NCI-H1092 treated with DMSO at 0.1 percent for 48 hours (cell line): ENCODE data around the gene NDUFS7.

Experiments used
- DNase-seq: peaks from one replicate; lab custom pipeline; 2025; lab: John Stamatoyannopoulos, UW

The NDUFS7 gene

GRCh38 chr19:1401138-1401888 lies 17.6 kb downstream of the NDUFS7 start, which contains the start of gene GAMT:
Gene GAMT (minus strand): TSS chr19:1401542. CDS start chr19:1401476, 66 bp downstream.
- DNase-seq, result peak; percentile 34

- no peak for DNase-seq
Measured at GRCh38 chr19:1401889-1402217, 18.1 kb downstream of the NDUFS7 start.

- no peak for DNase-seq
Measured at GRCh38 chr19:1402411-1403070, 18.8 kb downstream of the NDUFS7 start.

GRCh38 chr19:1406774-1407527 lies 23.2 kb downstream of the NDUFS7 start:
- DNase-seq, result peak; percentile 93

- DNase-seq, result peak; percentile 59
Measured at GRCh38 chr19:1407528-1408299, 24.0 kb downstream of the NDUFS7 start, which contains the start of gene DAZAP1. Gene DAZAP1 (plus strand): TSS chr19:1407586. CDS start chr19:1407774, 188 bp downstream.

- peak; percentile 23 for DNase-seq
Measured at GRCh38 chr19:1408300-1409203, 24.8 kb downstream of the NDUFS7 start.

- DNase-seq, result no peak
Measured at GRCh38 chr19:1409204-1410005, 25.7 kb downstream of the NDUFS7 start.

GRCh38 chr19:1410136-1410786 lies 26.6 kb downstream of the NDUFS7 start:
- no peak for DNase-seq

GRCh38 chr19:1410789-1411188 lies 27.1 kb downstream of the NDUFS7 start:
- no peak for DNase-seq

- DNase-seq, result no peak
Measured at GRCh38 chr19:1411255-1412191, 27.8 kb downstream of the NDUFS7 start.

- no peak for DNase-seq
Measured at GRCh38 chr19:1412323-1412923, 28.7 kb downstream of the NDUFS7 start.

- no peak for DNase-seq
Measured at GRCh38 chr19:1412995-1413800, 29.5 kb downstream of the NDUFS7 start.

- no peak for DNase-seq
Measured at GRCh38 chr19:1416014-1416841, 32.5 kb downstream of the NDUFS7 start.

- DNase-seq, result no peak
Measured at GRCh38 chr19:1417145-1417544, 33.4 kb downstream of the NDUFS7 start.

- no peak for DNase-seq
Measured at GRCh38 chr19:1417681-1418495, 34.2 kb downstream of the NDUFS7 start.

GRCh38 chr19:1418496-1418775 lies 34.7 kb downstream of the NDUFS7 start:
- no peak for DNase-seq
